Activated T-helper 1 cell treated with anti-CD3 and anti-CD28 coated beads, Interleukin-12 subunit alpha, Interleukin-12 subunit beta, Interleukin-2, Interleukin-4 antibody, amounts not matched to agents 30 ng/mL and 10 ng/mL and 1 ng/mL, durations not matched to agents 14 hours and 24 hours and 36 hours (primary cell): ENCODE data around the gene RYR3. TPM values are rescaled to one million over a fixed set of nuclear protein-coding genes. Genes with fewer than 3 reads are reported as not detected.
"Not testable (repeated sequence)": the region's sequence is repeated elsewhere in the genome, so short reads cannot be mapped to it uniquely, and the experiment has no call there.

Experiments used
- DNase-seq: peaks from one replicate; pipeline ENCODE4 v3.0.0; 2021; ENCODE audit warnings: low spot score
- H3K27ac Mint-ChIP-seq: one replicate; pipeline ENCODE4 v1.8.0; 2021; ENCODE audit warnings: mild to moderate bottlenecking, mixed read lengths
- H3K27me3 Mint-ChIP-seq: one replicate; pipeline ENCODE4 v1.8.0; 2022; ENCODE audit warnings: mild to moderate bottlenecking, moderate library complexity, mixed read lengths; ENCODE audit not compliant: insufficient read depth
- H3K36me3 Mint-ChIP-seq: one replicate; pipeline ENCODE4 v1.8.0; 2021; ENCODE audit warnings: low read depth, mixed read lengths
- H3K4me1 Mint-ChIP-seq: one replicate; pipeline ENCODE4 v1.8.0; 2021; ENCODE audit warnings: low read depth, mixed read lengths
- H3K4me3 Mint-ChIP-seq: one replicate; pipeline ENCODE4 v1.8.0; 2021; ENCODE audit warnings: mild to moderate bottlenecking, moderate library complexity, mixed read lengths
- H3K9me3 Mint-ChIP-seq: one replicate; pipeline ENCODE4 v1.8.0; 2021; ENCODE audit warnings: mixed read lengths
- intact Hi-C: fragments of 100-400 bp; cut with micrococcal nuclease; formaldehyde crosslinking; loops from one replicate; pipeline ENCODE4 v1.15.1; 2024
- total RNA-seq: library from RNA; stranded (reverse); gene quantifications from 2 replicates; pipeline ENCODE4 v1.2.3, GENCODE V29; 2022

RYR3 gene
- total RNA-seq, 1 donor from 2014 or later = not detected

GRCh38 chr15:33794453-33794852 is 483.7 kb downstream of the RYR3 start:
- H3K27me3 Mint-ChIP-seq = no peaks in the 10 kb centered on the region
- no peaks in the 10 kb centered on the region for H3K4me1 Mint-ChIP-seq
- intact Hi-C loops = no loop called here
- H3K9me3 Mint-ChIP-seq = no peaks in the 10 kb centered on the region
- no peaks in the 10 kb centered on the region for H3K36me3 Mint-ChIP-seq
- DNase-seq = no peak
- H3K4me3 Mint-ChIP-seq = no peak overlapping the region
- no peak overlapping the region for H3K27ac Mint-ChIP-seq

- intact Hi-C loops = no loop called here
- Mint-ChIP-seq H3K27ac (no peak overlapping the region), H3K4me1 (no peaks in the 10 kb centered on the region)
Observed at GRCh38 chr15:33795070-33795469, 484.3 kb downstream of the RYR3 start.

GRCh38 chr15:33797651-33798050 is 486.9 kb downstream of the RYR3 start:
- Mint-ChIP-seq H3K9me3 (no peaks in the 10 kb centered on the region), H3K27me3 (peaks cover 5% of the 10 kb centered on the region), H3K27ac (no peak overlapping the region), H3K4me1 (no peaks in the 10 kb centered on the region), H3K36me3 (no peaks in the 10 kb centered on the region), H3K4me3 (no peak overlapping the region)
- DNase-seq = no peak
- intact Hi-C loops = no loop called here

More at GRCh38 chr15:33795070-33795469, 484.3 kb downstream of the RYR3 start:
- H3K27me3 Mint-ChIP-seq = no peaks in the 10 kb centered on the region
- H3K9me3 Mint-ChIP-seq = no peaks in the 10 kb centered on the region
- no peak overlapping the region for H3K4me3 Mint-ChIP-seq
- H3K36me3 Mint-ChIP-seq = no peaks in the 10 kb centered on the region
- no peak for DNase-seq

GRCh38 chr15:33801954-33802353 is 491.2 kb downstream of the RYR3 start:
- H3K9me3 Mint-ChIP-seq = no peaks in the 10 kb centered on the region
- peaks cover 5% of the 10 kb centered on the region for H3K27me3 Mint-ChIP-seq
- no peaks in the 10 kb centered on the region for H3K36me3 Mint-ChIP-seq
- H3K4me1 Mint-ChIP-seq = no peaks in the 10 kb centered on the region
- DNase-seq = no peak
- H3K4me3 Mint-ChIP-seq = no peak overlapping the region
- H3K27ac Mint-ChIP-seq = no peak overlapping the region
- intact Hi-C loops = no loop called here

GRCh38 chr15:33807665-33808064 is 496.9 kb downstream of the RYR3 start:
- no peak overlapping the region for H3K27ac Mint-ChIP-seq
- H3K4me3 Mint-ChIP-seq = no peak overlapping the region

GRCh38 chr15:33808720-33809457 is 498.1 kb downstream of the RYR3 start:
- H3K9me3 Mint-ChIP-seq = no peaks in the 10 kb centered on the region
- no peak overlapping the region for H3K4me3 Mint-ChIP-seq
- no peak for DNase-seq
- no peaks in the 10 kb centered on the region for H3K36me3 Mint-ChIP-seq
- H3K27ac Mint-ChIP-seq = no peak overlapping the region
- intact Hi-C loops = no loop called here
- H3K27me3 Mint-ChIP-seq = no peaks in the 10 kb centered on the region
- no peaks in the 10 kb centered on the region for H3K4me1 Mint-ChIP-seq

More at GRCh38 chr15:33807665-33808064, 496.9 kb downstream of the RYR3 start:
- DNase-seq = no peak
- Mint-ChIP-seq H3K9me3 (no peaks in the 10 kb centered on the region), H3K4me1 (no peaks in the 10 kb centered on the region), H3K36me3 (no peaks in the 10 kb centered on the region), H3K27me3 (no peaks in the 10 kb centered on the region)
- intact Hi-C loops = no loop called here

- H3K9me3 Mint-ChIP-seq = no peaks in the 10 kb centered on the region
- H3K4me1 Mint-ChIP-seq = no peaks in the 10 kb centered on the region
- no peaks in the 10 kb centered on the region for H3K27me3 Mint-ChIP-seq
- H3K27ac Mint-ChIP-seq = no peak overlapping the region
- DNase-seq = no peak
- H3K36me3 Mint-ChIP-seq = no peaks in the 10 kb centered on the region
- H3K4me3 Mint-ChIP-seq = no peak overlapping the region
- intact Hi-C loops = no loop called here
Observed at GRCh38 chr15:33810073-33810595, 499.4 kb downstream of the RYR3 start.

- Mint-ChIP-seq H3K36me3 (no peaks in the 10 kb centered on the region), H3K4me3 (no peak overlapping the region), H3K4me1 (no peaks in the 10 kb centered on the region), H3K27ac (no peak overlapping the region), H3K9me3 (no peaks in the 10 kb centered on the region), H3K27me3 (no peaks in the 10 kb centered on the region)
- intact Hi-C loops = no loop called here
- DNase-seq = no peak
Observed at GRCh38 chr15:33810806-33811205, 500.0 kb downstream of the RYR3 start.

GRCh38 chr15:33813891-33814290 is 503.1 kb downstream of the RYR3 start:
- intact Hi-C loops = no loop called here
- Mint-ChIP-seq H3K27me3 (no peaks in the 10 kb centered on the region), H3K4me1 (no peaks in the 10 kb centered on the region), H3K27ac (no peak overlapping the region), H3K36me3 (no peaks in the 10 kb centered on the region), H3K4me3 (no peak overlapping the region), H3K9me3 (no peaks in the 10 kb centered on the region)
- DNase-seq = no peak

- H3K4me1 Mint-ChIP-seq, H3K36me3 Mint-ChIP-seq, H3K4me3 Mint-ChIP-seq, H3K27me3 Mint-ChIP-seq, H3K9me3 Mint-ChIP-seq, H3K27ac Mint-ChIP-seq, intact Hi-C loops, DNase-seq: not testable (repeated sequence)
Observed at GRCh38 chr15:33819499-33819898, 508.7 kb downstream of the RYR3 start.

GRCh38 chr15:33822479-33822878 is 511.7 kb downstream of the RYR3 start:
- no peak for DNase-seq
- Mint-ChIP-seq H3K4me1 (no peaks in the 10 kb centered on the region), H3K36me3 (no peaks in the 10 kb centered on the region), H3K27ac (no peak overlapping the region), H3K27me3 (no peaks in the 10 kb centered on the region), H3K9me3 (no peaks in the 10 kb centered on the region), H3K4me3 (no peak overlapping the region)
- intact Hi-C loops = no loop called here

- H3K4me3 Mint-ChIP-seq = no peak overlapping the region
Observed at GRCh38 chr15:33823119-33823518, 512.4 kb downstream of the RYR3 start.

GRCh38 chr15:33825453-33825852 is 514.7 kb downstream of the RYR3 start:
- no peaks in the 10 kb centered on the region for H3K36me3 Mint-ChIP-seq
- H3K9me3 Mint-ChIP-seq = no peaks in the 10 kb centered on the region
- no peaks in the 10 kb centered on the region for H3K27me3 Mint-ChIP-seq
- H3K4me3 Mint-ChIP-seq = no peak overlapping the region
- H3K4me1 Mint-ChIP-seq = no peaks in the 10 kb centered on the region
- no peak overlapping the region for H3K27ac Mint-ChIP-seq
- no peak for DNase-seq
- intact Hi-C loops = no loop called here

More at GRCh38 chr15:33823119-33823518, 512.4 kb downstream of the RYR3 start:
- Mint-ChIP-seq H3K36me3 (no peaks in the 10 kb centered on the region), H3K27ac (no peak overlapping the region), H3K4me1 (no peaks in the 10 kb centered on the region), H3K9me3 (no peaks in the 10 kb centered on the region), H3K27me3 (no peaks in the 10 kb centered on the region)
- no peak for DNase-seq
- intact Hi-C loops = no loop called here
